Middle frontal gyrus (tissue), 1 donor: ENCODE data around the gene MKLN1.

Experiments
- DNase-seq: peaks from one replicate; pipeline ENCODE4 v3.0.0-alpha.2; 2015; ENCODE audit warnings: low spot score; ENCODE audit errors: extremely low spot score

The MKLN1 gene

DNA sequence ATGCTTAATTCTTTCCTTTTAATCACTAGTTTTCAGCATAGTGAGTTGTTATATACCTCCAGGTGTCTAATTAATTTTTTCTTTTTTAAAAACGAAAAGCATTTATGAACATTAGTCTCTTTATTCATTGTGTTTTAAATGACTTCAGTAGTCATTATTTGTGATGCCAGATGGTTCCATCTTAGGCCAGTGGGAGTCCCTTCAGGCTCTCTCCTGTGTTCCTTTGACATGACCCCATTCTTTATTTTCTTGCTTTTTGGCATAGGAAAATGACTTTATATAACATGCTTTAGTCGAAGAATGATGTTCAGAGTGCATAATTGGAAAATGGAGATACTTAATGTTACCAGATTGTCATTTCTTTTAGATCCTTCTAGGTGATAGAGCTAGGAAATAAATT lies 24.4 kb downstream of the MKLN1 start:
- DNase-seq: no peak

DNA sequence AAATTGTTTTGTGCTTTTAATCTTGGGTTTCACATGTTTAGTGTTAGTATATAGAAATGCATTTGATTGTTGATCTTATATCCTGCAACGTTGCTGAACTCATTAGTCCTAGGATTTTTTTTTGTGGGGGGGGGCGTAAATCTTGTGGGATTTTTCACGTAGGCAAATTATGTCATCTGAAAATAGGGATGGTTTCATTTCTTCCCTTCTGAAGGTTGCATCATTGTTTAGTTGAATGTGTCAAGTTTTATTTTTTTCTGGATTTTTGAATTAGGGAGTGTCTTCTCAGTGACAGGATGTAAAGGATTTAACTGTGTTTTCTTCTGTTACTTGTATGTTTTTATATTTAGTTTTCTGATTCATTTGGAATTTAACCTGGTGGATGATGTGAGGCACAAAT lies 26.7 kb downstream of the MKLN1 start:
- no peak for DNase-seq

DNA sequence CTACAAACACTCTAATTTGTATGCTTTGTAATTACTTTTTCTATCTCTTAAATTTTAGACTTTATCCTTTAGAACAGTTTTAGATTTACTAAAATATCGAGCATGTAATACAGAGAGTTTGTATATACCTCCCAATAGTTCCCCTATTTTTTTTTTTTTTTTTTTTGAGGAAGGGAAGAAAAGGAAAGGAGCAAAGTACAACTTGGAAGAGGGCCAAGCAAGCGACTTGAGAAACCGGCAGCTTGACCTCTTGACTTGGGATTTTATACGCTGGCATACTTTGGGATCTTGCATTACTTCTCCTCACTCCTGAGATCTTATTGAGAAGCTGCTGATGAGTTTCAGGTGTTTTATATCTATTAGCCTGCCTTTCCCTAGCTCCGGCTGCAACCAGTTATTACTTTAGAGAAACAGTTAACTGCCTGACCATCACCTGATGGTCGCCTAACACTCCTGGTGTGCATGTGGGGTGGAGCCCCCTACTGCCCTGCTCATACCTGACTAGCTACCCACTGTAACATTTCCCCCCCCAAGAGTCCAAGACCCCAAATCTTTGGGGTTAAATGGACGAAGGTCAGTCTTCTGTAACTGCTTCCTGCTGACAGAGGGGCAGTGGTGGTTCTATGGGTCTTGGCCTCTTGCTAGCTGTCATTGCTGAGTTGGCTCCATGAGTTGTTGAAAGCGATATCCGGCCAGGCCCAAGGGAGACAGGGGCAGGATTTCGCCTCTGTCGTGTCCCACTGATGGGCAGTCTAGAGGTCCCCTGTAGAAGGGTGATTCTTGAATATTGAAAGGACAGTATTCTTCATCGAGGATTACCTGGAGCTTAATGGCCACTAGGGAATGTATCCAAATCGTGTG lies 28.5 kb downstream of the MKLN1 start:
- no peak for DNase-seq

DNA sequence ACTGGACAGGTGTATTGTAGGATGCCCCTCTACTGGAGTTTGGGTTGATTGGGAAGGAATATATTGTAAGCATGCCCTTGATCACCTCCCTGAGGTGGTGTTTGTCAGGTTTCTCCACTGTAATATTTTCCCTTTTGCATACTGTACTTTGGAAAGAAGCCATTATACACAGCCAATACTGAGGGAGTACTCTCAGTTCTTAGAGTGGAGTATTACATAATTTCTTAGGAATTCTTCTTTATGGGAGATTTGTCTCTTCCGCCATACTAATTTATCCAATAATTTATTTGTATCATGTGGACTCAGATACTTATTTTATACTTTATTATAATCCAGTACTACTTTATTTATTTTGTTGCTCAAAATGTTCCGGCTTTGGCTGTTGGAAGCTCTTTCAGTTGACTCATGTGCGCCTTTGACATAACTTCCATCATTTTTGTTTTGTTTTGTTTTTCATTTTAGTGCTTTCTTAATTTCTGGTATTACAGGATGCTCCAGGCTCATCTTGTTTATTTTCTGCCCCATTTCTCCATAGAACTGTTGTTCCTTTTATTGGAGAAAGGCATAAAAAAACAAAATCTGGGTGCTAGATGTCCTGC lies 29.7 kb downstream of the MKLN1 start:
- DNase-seq: no peak

DNA sequence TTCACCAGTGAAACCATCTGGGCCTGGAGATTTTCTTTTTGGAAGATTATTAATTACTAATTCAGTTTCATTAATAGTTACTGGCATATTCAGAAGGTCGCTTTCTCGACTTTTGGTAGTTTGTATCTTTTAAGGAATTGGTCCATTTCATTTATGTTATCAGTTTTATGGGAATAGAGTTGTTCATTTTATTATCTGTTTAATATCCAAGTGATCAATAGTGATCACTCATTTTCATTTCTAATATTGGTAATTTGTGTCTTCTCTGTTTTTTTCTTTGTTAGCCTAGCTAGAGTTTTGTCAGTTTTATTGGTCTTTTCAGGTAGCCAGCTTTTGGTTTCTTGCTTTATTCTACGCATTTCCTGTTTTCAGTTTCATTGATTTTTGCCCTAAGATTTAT lies 31.0 kb downstream of the MKLN1 start:
- DNase-seq: no peak

DNA sequence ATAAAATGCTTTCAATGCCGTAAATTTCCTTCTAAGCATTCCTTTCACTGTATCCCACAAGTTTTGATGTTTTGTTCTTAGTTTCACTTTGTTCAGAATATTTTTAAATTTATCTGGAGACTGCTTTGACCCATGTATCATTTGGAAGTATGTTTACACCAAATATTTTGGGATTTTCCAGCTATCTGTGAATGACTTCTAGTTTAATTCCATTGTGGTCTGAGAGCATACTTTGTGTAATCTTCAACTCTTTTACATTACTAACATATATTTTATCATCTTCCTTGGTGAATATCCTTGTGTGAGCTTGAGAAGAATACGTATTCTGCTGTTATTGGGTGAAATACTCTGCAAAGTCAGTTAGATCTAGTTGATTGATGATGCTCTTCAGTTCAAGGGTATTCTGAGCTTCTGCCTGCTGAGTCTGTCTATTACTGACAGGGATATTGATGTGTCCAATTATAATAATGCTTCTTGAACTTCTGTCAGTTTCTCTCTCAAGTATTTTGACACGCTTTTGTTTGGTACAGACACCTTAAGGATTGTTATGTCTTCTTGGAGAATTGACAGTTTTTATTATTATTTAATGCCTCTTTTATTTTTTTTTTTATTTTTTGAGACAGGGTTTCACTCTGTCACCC lies 31.6 kb downstream of the MKLN1 start:
- no peak for DNase-seq

DNA sequence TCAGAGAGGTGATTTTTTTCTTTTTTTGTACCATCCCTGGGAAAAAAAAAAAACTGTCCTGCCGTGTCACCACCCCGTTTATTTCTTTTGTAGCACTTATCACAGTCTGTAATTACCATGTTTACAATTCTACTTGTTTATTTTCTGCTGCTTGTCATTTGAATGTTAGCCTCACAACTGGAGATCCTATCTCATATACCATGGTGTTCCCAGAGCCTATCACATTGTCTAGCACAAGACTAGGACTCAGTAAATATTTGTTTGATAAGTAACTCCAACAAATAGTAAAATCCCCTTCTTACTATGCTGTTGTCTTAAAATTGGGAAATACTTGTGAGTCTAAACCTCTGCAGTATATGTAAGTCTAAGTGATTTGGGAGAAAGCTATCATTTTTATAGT lies 36.0 kb downstream of the MKLN1 start:
- DNase-seq: no peak

DNA sequence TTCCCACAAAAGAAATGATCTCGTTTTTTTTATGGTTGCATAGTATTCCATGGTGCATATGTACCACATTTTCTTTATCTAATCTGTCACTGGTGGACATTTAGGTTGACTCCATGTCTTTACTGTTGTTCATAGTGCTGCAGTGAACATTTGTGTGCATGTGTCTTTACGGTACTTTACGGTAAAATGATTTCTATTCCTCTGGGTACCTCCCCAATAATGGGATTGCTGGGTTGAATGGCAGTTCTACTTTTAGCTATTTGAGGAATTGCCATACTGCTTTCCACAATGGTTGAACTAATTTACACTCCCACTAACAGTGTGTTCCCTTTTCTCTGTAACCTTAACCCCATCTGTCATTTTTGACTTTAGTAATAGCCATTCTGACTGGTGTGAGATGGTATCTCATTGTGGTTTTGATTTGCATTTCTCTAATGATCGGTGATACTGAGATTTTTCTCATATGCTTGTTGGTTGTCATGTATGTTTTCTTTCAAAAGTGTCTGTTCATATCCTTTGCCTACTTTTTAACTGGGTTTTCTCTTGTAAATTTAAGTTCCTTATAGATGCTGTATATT lies 37.2 kb downstream of the MKLN1 start:
- no peak for DNase-seq

DNA sequence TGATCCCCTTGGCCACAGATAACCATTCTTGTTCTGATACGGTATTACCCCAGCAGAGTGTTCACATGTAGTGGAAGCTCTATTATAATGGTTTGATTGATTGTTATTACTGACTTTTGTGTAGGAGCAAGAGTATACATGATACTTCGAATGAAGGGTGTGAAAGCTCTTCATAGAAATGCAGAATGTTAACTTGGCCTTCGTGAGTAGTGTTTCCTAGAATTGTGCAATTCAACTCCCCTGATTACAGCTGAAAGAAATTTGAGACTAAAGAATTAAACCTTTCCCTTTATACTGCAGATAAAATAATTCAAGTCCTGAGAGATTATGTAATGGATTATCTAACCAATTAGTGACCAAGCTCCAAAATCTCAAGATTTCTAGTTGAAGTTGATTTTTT lies 38.2 kb downstream of the MKLN1 start:
- no peak for DNase-seq

DNA sequence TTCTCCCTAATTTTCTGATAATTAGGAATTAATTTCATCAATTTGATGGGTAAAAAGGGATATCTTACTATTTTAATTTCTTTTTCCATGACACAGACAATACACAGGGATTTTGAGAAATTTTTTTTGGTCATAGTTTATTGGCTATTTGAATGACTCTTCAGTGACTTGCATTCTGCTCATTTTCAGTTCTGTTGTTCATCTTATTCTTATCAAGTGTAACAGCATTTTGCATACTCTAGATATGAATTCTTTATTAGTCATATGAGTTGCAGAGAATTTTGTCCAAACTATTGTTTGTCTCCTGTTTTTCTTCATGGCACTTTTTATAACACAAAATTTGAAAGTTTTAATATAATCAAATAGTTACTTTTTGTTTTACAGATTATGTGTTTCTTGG lies 41.7 kb downstream of the MKLN1 start:
- DNase-seq: no peak

DNA sequence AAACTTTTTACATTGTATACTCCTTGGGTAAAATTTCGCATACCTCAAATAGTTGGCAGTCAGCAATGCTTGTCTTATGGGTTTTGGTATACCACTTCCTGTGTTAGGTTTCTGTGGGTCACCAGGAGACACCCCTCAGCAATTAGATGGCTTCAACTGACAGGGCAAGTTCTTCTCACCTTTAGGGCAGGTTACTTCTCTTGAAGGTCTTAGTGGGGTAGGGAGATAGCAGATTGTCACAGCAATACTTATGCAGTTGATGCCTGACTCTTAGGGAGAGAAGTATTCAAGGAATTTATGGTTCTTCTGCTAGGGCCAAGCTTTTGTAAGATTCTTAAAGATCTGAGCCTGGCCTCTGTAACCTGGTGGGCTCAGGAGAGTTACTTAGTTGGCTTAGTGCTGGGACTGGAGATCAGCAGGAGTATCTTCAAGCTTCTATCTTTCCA lies 42.9 kb downstream of the MKLN1 start:
- no peak for DNase-seq

DNA sequence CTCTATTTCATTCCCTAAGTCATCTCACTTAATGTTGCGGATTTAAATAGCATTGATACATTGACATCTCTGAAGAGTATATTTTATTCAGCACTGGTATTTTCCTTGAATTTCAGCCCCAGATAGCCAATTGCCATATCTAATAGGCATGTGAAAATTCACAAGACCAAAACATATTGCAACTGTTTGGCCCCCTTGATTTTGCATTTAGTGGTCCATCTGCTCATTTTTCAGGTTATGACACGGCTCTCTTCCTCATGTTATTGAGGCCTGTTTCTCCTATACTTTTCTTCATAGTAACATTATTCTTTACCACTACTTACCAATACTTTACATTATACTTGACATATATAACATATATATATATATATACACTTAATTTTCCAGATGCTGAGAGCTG lies 43.7 kb downstream of the MKLN1 start:
- no peak for DNase-seq

DNA sequence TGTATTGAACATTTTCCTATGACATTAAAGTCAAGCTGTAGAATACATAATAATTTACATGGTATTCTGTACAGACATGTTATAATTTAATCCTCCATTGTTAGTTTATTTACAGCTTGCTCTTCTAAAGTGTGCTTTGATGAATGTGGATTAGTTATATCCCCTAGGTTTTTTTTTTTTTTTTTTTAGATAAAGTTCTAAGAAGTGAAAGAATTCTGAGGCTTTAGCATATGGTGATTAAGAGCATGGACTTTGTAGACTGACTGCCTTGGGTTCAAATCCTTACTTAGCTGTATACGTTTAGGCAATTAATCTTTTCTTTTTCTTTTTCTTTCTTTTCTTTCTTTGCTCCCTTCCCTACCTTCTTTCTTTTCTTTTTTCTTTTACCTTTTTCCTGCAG lies 44.9 kb downstream of the MKLN1 start:
- DNase-seq: no peak

DNA sequence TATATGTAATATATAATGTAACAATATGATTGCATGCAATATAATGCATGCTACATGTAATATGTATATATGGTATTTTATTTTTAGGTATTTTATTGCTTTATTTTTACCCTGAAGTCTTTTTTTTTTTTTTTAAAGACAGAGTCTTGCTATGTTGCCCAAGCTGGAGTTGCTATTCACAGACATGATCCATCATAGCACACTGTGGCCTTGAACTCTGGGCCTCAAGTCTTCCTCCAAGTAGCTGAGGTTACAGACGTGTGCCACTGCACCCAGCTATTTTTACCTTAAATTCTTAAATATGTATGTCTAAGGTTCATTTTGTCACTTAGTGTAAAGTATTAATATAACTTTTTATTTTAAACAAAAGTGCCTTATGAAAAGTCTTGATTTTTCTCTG lies 47.1 kb downstream of the MKLN1 start:
- DNase-seq: no peak

DNA sequence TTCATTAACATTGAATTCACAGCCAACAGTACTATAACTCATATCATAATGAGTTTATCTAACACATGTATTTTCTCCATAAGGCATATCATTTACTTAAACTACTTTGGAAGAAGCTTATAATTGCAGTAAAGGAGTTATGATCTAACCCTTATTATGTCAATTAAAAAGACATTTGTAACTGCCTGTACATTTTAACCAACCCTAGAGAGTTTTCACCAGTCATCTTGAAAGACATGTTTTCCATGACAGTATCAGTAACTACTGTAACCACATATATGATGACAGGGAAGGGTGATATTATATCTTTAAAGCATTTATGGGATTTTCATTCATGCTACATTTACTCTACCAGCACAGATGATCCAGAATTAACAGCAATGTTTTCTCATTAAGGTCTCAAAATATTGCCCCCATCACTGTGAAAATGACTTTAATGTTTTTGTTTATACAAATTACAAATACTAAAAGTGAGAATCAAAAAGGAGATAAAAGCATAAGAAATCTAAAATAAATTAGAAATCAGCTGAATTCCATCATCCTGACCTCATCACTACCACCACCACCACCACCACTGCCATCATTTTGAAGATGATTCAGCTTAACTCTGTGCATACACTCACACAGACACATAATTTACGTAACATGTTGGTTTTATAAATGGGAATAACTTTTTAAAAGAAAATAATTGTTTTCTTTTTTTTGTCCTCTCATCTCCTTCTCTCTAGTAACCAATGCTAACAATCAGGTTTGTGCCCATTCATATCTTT lies 53.6 kb downstream of the MKLN1 start:
- no peak for DNase-seq

DNA sequence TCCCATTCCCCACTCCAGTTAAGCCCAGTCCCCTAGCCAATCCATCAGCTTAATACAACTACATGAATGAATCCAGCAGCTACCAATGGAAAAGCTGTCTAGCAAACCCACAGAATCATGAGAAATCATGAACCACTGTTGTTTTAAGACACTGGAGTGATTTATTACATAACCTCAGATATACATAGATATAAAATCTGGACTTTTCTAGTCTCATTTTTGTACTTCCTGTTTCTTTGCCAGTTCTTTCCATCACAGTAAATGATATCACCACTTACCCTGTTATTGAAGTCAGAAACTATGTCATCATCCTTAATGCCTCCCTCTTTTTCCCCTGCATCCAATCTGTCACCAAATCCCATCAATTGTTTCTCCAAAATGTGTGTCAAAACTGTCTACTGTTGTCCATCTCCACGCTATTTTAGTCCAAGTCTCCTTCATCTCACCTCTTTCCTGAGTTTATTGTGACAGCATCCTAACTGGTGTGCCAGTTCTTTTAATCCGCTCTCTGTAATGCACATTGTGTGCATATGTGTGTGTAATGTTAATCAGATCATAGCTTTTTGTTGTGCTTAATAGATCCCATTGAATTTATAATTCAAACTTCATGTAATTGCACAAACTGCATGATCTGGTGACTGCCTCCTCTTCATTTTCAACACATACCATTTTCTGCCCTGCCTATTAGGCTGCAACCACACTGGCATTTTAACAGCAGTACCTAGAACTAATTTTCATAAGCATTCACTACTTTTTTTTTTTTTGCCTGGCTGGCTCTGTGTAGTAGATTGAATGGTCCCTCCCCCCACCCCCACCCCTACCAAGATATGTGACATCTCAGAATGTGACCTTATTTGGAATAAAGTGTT lies 56.0 kb downstream of the MKLN1 start:
- DNase-seq: no peak

DNA sequence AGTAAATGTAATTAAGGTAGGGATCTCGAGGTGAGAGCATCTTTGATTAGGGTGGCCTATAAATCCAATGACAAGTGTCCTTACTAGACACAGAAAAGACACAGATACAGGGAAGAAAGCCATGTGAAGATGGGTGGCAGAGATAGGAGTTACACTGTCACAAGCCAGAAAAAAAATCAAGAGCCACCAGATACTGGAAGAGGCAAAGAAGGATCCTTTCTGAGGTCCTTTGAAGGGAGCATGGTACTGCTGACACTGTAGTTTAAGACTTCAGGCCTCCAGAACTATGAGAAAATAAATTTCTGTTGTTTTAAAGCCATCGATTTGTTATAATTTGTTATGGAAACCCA lies 56.6 kb downstream of the MKLN1 start:
- no peak for DNase-seq

DNA sequence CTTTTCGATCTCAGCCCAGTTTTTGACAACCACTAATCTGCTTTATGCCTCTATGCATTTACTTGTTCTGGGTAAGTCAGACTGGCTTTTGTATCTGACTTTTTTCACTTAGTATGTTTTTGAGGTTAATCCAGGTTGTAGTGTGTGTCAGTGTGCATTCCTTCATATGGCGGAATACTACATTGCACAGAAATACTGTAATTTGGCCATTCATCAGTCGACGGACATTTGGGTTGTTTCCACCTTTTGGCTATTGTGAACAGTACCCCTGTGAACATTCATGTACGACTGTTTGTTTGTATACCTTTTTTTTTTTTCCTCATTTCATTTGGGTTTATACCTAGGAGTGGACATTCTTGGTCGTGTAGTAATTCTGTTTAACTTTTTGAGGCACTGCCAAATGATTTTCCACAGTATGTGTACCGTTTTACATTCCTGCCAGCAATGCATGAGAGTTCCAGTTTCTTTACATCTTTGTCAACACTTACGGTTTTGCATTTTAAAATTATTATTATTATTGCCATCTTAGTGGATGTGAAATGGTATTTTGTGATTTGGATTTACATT lies 57.4 kb downstream of the MKLN1 start:
- DNase-seq: no peak

DNA sequence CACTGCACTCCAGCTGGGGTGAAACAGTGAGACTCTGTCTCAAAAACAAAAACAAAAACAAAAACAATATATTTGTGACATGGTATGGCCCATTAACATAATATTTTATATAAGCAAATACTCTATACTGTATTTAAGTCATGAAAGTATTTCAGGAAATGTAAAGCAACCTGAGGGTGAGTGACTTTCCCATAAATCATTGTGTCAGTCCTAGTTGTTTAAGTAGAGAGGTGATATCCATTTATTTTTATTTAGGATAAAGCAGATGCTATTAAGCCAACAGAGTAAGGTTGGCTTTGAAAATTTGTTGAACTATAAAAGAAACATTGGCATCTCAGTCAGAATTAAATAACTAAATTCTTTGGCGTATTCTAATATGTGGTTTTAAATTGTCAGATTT lies 60.5 kb downstream of the MKLN1 start:
- DNase-seq: no peak

DNA sequence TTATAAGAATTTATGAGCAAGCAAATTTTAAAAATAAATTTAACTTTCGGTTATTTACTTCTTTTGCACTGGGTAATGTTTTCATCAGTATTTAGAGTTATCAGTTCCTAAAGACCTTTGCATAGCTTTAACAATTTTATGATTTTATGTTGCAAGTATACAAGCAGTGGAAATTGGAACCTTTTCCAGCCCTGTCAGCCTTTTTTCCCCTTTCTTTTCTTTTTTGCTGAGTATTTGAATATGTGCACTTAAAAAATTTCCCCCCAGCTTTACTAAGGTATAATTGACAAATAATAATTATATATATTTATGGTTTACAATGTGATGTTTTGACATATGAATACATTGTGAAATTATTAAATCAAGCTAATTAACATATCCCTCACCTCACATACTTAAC lies 62.6 kb downstream of the MKLN1 start:
- no peak for DNase-seq
